Measurements from ENCODE around the gene SARNP. TPM values are rescaled to one million over a fixed set of nuclear protein-coding genes. Genes with fewer than 3 reads are reported as not detected.
"Not testable (repeated sequence)": the region's sequence is repeated elsewhere in the genome, so short reads cannot be mapped to it uniquely, and the experiment has no call there.

Gene SARNP
- polyA plus RNA-seq, result 10 to 100 TPM; 56.2 to 78.7 TPM

- Histone ChIP-seq H3K4me3 (ENCODE audit: low read depth in 1 of 2, low read length in 2 of 2) (peak within 1 kb of the TSS; percentile 68 to 99), H3K27ac (ENCODE audit: low read depth in 2 of 2, low read length in 1 of 2) (peak within 1 kb of the TSS; percentile 88 to 97), H3K4me1 (ENCODE audit: control insufficient read depth in 2 of 2, insufficient read depth in 2 of 2, low read length in 1 of 2) (peaks cover 4 to 8% of the 10 kb centered on the region in 2 donors), H3K27me3 (ENCODE audit: control insufficient read depth in 1 of 2, insufficient read depth in 2 of 2, low read length in 2 of 2) (no peaks in the 10 kb centered on the region), H3K36me3 (ENCODE audit: control insufficient read depth in 2 of 2, insufficient read depth in 2 of 2, low read length in 1 of 2) (peaks cover 11 to 20% of the 10 kb centered on the region in 2 donors), H3K9me3 (ENCODE audit: control insufficient read depth in 2 of 2, insufficient read depth in 1 of 2, low read depth in 1 of 2, low read length in 1 of 2) (no peaks in the 10 kb centered on the region)
- WGBS, 2 donors, result 0% methylated on average over 38 of the region's 38 CpGs
These were observed at the start of gene SARNP, which contains the start of gene ORMDL2 for GRCh38 chr12:55817345-55818139. Gene SARNP, minus strand, starts transcription at chr12:55817724. Its CDS starts 23 bp downstream, at chr12:55817701. Gene ORMDL2, plus strand, starts transcription at chr12:55818041. Its CDS starts 959 bp downstream, at chr12:55819000.

GRCh38 chr12:55866454-55867004 lies 49.0 kb upstream of the SARNP start:
- not testable (repeated sequence) for H3K27ac ChIP-seq (ENCODE audit: low read depth in 2 of 2, low read length in 1 of 2); H3K4me3 ChIP-seq (ENCODE audit: low read depth in 1 of 2, low read length in 2 of 2); H3K4me1 ChIP-seq (ENCODE audit: control insufficient read depth in 2 of 2, insufficient read depth in 2 of 2, low read length in 1 of 2); H3K27me3 ChIP-seq (ENCODE audit: control insufficient read depth in 1 of 2, insufficient read depth in 2 of 2, low read length in 2 of 2); H3K9me3 ChIP-seq (ENCODE audit: control insufficient read depth in 2 of 2, insufficient read depth in 1 of 2, low read depth in 1 of 2, low read length in 1 of 2); H3K36me3 ChIP-seq (ENCODE audit: control insufficient read depth in 2 of 2, insufficient read depth in 2 of 2, low read length in 1 of 2)
- WGBS, 2 donors, result 98 to 99% methylated on average over 3 of the region's 3 CpGs

- no peak overlapping the region for H3K4me3 ChIP-seq (ENCODE audit: low read depth in 1 of 2, low read length in 2 of 2)
- H3K4me1 ChIP-seq (ENCODE audit: control insufficient read depth in 2 of 2, insufficient read depth in 2 of 2, low read length in 1 of 2), result no peaks in the 10 kb centered on the region
- WGBS, 2 donors, result 95 to 97% methylated on average over 2 of the region's 2 CpGs
- no peaks in the 10 kb centered on the region for H3K9me3 ChIP-seq (ENCODE audit: control insufficient read depth in 2 of 2, insufficient read depth in 1 of 2, low read depth in 1 of 2, low read length in 1 of 2)
- H3K27ac ChIP-seq (ENCODE audit: low read depth in 2 of 2, low read length in 1 of 2), result no peak overlapping the region
- H3K27me3 ChIP-seq (ENCODE audit: control insufficient read depth in 1 of 2, insufficient read depth in 2 of 2, low read length in 2 of 2), result no peaks in the 10 kb centered on the region
- H3K36me3 ChIP-seq (ENCODE audit: control insufficient read depth in 2 of 2, insufficient read depth in 2 of 2, low read length in 1 of 2), result no peaks in the 10 kb centered on the region
These were observed 47.8 kb upstream of the SARNP start for GRCh38 chr12:55865327-55865726.

GRCh38 chr12:55862931-55863330 lies 45.4 kb upstream of the SARNP start:
- not testable (repeated sequence) for H3K9me3 ChIP-seq (ENCODE audit: control insufficient read depth in 2 of 2, insufficient read depth in 1 of 2, low read depth in 1 of 2, low read length in 1 of 2); H3K4me1 ChIP-seq (ENCODE audit: control insufficient read depth in 2 of 2, insufficient read depth in 2 of 2, low read length in 1 of 2); H3K36me3 ChIP-seq (ENCODE audit: control insufficient read depth in 2 of 2, insufficient read depth in 2 of 2, low read length in 1 of 2); H3K27ac ChIP-seq (ENCODE audit: low read depth in 2 of 2, low read length in 1 of 2); H3K27me3 ChIP-seq (ENCODE audit: control insufficient read depth in 1 of 2, insufficient read depth in 2 of 2, low read length in 2 of 2); H3K4me3 ChIP-seq (ENCODE audit: low read depth in 1 of 2, low read length in 2 of 2)
- 94 to 95% methylated on average over 13 of the region's 13 CpGs for WGBS, 2 donors

- Histone ChIP-seq H3K4me1 (ENCODE audit: control insufficient read depth in 2 of 2, insufficient read depth in 2 of 2, low read length in 1 of 2) (no peaks in the 10 kb centered on the region), H3K27me3 (ENCODE audit: control insufficient read depth in 1 of 2, insufficient read depth in 2 of 2, low read length in 2 of 2) (no peaks in the 10 kb centered on the region), H3K36me3 (ENCODE audit: control insufficient read depth in 2 of 2, insufficient read depth in 2 of 2, low read length in 1 of 2) (no peaks in the 10 kb centered on the region), H3K4me3 (ENCODE audit: low read depth in 1 of 2, low read length in 2 of 2) (no peak overlapping the region), H3K27ac (ENCODE audit: low read depth in 2 of 2, low read length in 1 of 2) (no peak overlapping the region), H3K9me3 (ENCODE audit: control insufficient read depth in 2 of 2, insufficient read depth in 1 of 2, low read depth in 1 of 2, low read length in 1 of 2) (no peaks in the 10 kb centered on the region)
These were observed 44.8 kb upstream of the SARNP start for GRCh38 chr12:55862286-55862685.

- no peaks in the 10 kb centered on the region for H3K9me3 ChIP-seq (ENCODE audit: control insufficient read depth in 2 of 2, insufficient read depth in 1 of 2, low read depth in 1 of 2, low read length in 1 of 2)
- H3K36me3 ChIP-seq (ENCODE audit: control insufficient read depth in 2 of 2, insufficient read depth in 2 of 2, low read length in 1 of 2), result no peaks in the 10 kb centered on the region
- no peak overlapping the region for H3K4me3 ChIP-seq (ENCODE audit: low read depth in 1 of 2, low read length in 2 of 2)
- WGBS, 2 donors, result 87% methylated on average over 3 of the region's 3 CpGs
- no peaks in the 10 kb centered on the region for H3K4me1 ChIP-seq (ENCODE audit: control insufficient read depth in 2 of 2, insufficient read depth in 2 of 2, low read length in 1 of 2)
- H3K27me3 ChIP-seq (ENCODE audit: control insufficient read depth in 1 of 2, insufficient read depth in 2 of 2, low read length in 2 of 2), result no peaks in the 10 kb centered on the region
- H3K27ac ChIP-seq (ENCODE audit: low read depth in 2 of 2, low read length in 1 of 2), result no peak overlapping the region
These were observed 44.3 kb upstream of the SARNP start for GRCh38 chr12:55861871-55862270.

GRCh38 chr12:55861396-55861795 lies 43.9 kb upstream of the SARNP start:
- Histone ChIP-seq H3K4me3 (ENCODE audit: low read depth in 1 of 2, low read length in 2 of 2) (no peak overlapping the region), H3K27me3 (ENCODE audit: control insufficient read depth in 1 of 2, insufficient read depth in 2 of 2, low read length in 2 of 2) (no peaks in the 10 kb centered on the region), H3K9me3 (ENCODE audit: control insufficient read depth in 2 of 2, insufficient read depth in 1 of 2, low read depth in 1 of 2, low read length in 1 of 2) (no peaks in the 10 kb centered on the region), H3K4me1 (ENCODE audit: control insufficient read depth in 2 of 2, insufficient read depth in 2 of 2, low read length in 1 of 2) (no peaks in the 10 kb centered on the region), H3K36me3 (ENCODE audit: control insufficient read depth in 2 of 2, insufficient read depth in 2 of 2, low read length in 1 of 2) (no peaks in the 10 kb centered on the region), H3K27ac (ENCODE audit: low read depth in 2 of 2, low read length in 1 of 2) (no peak overlapping the region)
- 89 to 90% methylated on average over 8 of the region's 8 CpGs for WGBS, 2 donors

GRCh38 chr12:55852740-55853139 lies 35.2 kb upstream of the SARNP start:
- Histone ChIP-seq H3K27ac (ENCODE audit: low read depth in 2 of 2, low read length in 1 of 2) (no peak overlapping the region), H3K27me3 (ENCODE audit: control insufficient read depth in 1 of 2, insufficient read depth in 2 of 2, low read length in 2 of 2) (no peaks in the 10 kb centered on the region), H3K9me3 (ENCODE audit: control insufficient read depth in 2 of 2, insufficient read depth in 1 of 2, low read depth in 1 of 2, low read length in 1 of 2) (no peaks in the 10 kb centered on the region), H3K4me1 (ENCODE audit: control insufficient read depth in 2 of 2, insufficient read depth in 2 of 2, low read length in 1 of 2) (no peaks in the 10 kb centered on the region), H3K4me3 (ENCODE audit: low read depth in 1 of 2, low read length in 2 of 2) (no peak overlapping the region), H3K36me3 (ENCODE audit: control insufficient read depth in 2 of 2, insufficient read depth in 2 of 2, low read length in 1 of 2) (no peaks in the 10 kb centered on the region)
- WGBS, 2 donors, result 38 to 39% methylated on average over 1 of the region's 1 CpG

GRCh38 chr12:55850893-55851292 lies 33.4 kb upstream of the SARNP start:
- Histone ChIP-seq H3K9me3 (ENCODE audit: control insufficient read depth in 2 of 2, insufficient read depth in 1 of 2, low read depth in 1 of 2, low read length in 1 of 2) (no peaks in the 10 kb centered on the region), H3K36me3 (ENCODE audit: control insufficient read depth in 2 of 2, insufficient read depth in 2 of 2, low read length in 1 of 2) (no peaks in the 10 kb centered on the region), H3K4me1 (ENCODE audit: control insufficient read depth in 2 of 2, insufficient read depth in 2 of 2, low read length in 1 of 2) (no peaks in the 10 kb centered on the region), H3K27ac (ENCODE audit: low read depth in 2 of 2, low read length in 1 of 2) (no peak overlapping the region), H3K4me3 (ENCODE audit: low read depth in 1 of 2, low read length in 2 of 2) (no peak overlapping the region), H3K27me3 (ENCODE audit: control insufficient read depth in 1 of 2, insufficient read depth in 2 of 2, low read length in 2 of 2) (no peaks in the 10 kb centered on the region)
- 91 to 93% methylated on average over 3 of the region's 3 CpGs for WGBS, 2 donors

GRCh38 chr12:55850401-55850800 lies 32.9 kb upstream of the SARNP start:
- no peaks in the 10 kb centered on the region for H3K27me3 ChIP-seq (ENCODE audit: control insufficient read depth in 1 of 2, insufficient read depth in 2 of 2, low read length in 2 of 2)
- no peaks in the 10 kb centered on the region for H3K36me3 ChIP-seq (ENCODE audit: control insufficient read depth in 2 of 2, insufficient read depth in 2 of 2, low read length in 1 of 2)
- H3K9me3 ChIP-seq (ENCODE audit: control insufficient read depth in 2 of 2, insufficient read depth in 1 of 2, low read depth in 1 of 2, low read length in 1 of 2), result no peaks in the 10 kb centered on the region
- WGBS, 2 donors, result 35 to 44% methylated on average over 1 of the region's 1 CpG
- no peak overlapping the region for H3K27ac ChIP-seq (ENCODE audit: low read depth in 2 of 2, low read length in 1 of 2)
- no peaks in the 10 kb centered on the region for H3K4me1 ChIP-seq (ENCODE audit: control insufficient read depth in 2 of 2, insufficient read depth in 2 of 2, low read length in 1 of 2)
- H3K4me3 ChIP-seq (ENCODE audit: low read depth in 1 of 2, low read length in 2 of 2), result no peak overlapping the region
